SH-SY5Y (cell line): ENCODE data around the gene AK8.

ENCODE experiments used
- GATA2 ChIP-seq: IDR thresholded peaks from 2 replicates; pipeline ENCODE4 v1.6.1; 2011; ENCODE audit warnings: mild to moderate bottlenecking, low read depth, low read length
- GATA3 ChIP-seq: IDR thresholded peaks from 2 replicates; pipeline ENCODE4 v1.6.1; 2011; ENCODE audit warnings: low read depth, mild to moderate bottlenecking, low read length, moderate library complexity

GRCh38 chr9:132732326-132733259 lies 145.5 kb downstream of the AK8 start:
- TF ChIP-seq GATA3 (no peak), GATA2 (no peak)
